ENCODE measurements around the gene PNPLA8.

DNA sequence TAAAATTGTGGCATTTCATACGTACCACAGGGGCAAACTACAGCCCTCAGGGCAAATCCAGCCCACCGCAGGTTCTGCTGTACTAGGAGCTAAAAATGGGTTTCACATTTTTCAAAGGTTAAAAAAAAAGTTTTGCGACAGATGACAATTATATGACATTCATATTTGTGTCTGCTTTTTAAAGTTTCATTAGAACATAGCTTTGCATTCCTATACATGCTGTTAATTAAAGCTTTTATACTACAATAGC is 758 bp upstream of the PNPLA8 start:
- TF ChIP-seq, protein P1, sequence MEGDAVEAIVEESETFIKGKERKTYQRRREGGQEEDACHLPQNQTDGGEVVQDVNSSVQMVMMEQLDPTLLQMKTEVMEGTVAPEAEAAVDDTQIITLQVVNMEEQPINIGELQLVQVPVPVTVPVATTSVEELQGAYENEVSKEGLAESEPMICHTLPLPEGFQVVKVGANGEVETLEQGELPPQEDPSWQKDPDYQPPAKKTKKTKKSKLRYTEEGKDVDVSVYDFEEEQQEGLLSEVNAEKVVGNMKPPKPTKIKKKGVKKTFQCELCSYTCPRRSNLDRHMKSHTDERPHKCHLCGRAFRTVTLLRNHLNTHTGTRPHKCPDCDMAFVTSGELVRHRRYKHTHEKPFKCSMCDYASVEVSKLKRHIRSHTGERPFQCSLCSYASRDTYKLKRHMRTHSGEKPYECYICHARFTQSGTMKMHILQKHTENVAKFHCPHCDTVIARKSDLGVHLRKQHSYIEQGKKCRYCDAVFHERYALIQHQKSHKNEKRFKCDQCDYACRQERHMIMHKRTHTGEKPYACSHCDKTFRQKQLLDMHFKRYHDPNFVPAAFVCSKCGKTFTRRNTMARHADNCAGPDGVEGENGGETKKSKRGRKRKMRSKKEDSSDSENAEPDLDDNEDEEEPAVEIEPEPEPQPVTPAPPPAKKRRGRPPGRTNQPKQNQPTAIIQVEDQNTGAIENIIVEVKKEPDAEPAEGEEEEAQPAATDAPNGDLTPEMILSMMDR (IDR thresholded peaks at IDR 0.05 in 4 of 5, conservative IDR thresholded peaks at IDR 0.05 in 1 of 5) = no peak
- TF ChIP-seq POLR2A (IDR thresholded peaks at IDR 0.05) = no peak
